ENCODE results near the gene TOMT. TPM values are rescaled to one million over a fixed set of nuclear protein-coding genes. Genes with fewer than 3 reads are reported as not detected.
"Not testable (repeated sequence)": the region's sequence is repeated elsewhere in the genome, so short reads cannot be mapped to it uniquely, and the experiment has no call there.

TOMT gene
- total RNA-seq, 1 experiment from 2014 or later, result not detected

DNA sequence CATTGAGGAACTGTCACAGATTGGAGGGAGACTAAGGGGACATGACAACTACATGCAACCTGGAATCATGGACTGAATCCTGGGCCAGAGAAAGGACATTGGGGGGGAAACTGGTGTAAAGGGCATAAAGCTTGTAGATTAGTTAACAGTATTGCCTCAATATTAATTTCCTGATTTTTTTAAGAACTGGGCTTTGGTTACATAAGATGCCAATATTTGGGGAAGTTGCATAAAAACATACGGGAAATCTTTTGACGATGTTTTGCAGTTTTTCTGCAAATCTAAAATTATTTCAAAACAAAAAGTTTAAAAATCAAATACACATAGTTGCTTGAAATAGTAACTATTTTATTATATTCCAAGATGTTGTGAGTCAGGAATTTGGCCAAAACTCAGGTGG lies 26.9 kb downstream of the TOMT start:
- Mint-ChIP-seq H3K27ac (no peak overlapping the region), H3K4me1 (no peaks in the 10 kb centered on the region), H3K27me3 (ENCODE audit: low read depth) (peaks cover 53% of the 10 kb centered on the region), H3K36me3 (peaks cover 18% of the 10 kb centered on the region), H3K9me3 (peaks cover 27% of the 10 kb centered on the region), H3K4me3 (no peak overlapping the region)
- TF ChIP-seq ZNF263 (CRISPR knock-in tag; IDR thresholded peaks at IDR 0.05; ENCODE audit: low read depth) (no peak), ZNF232 (CRISPR knock-in tag; IDR thresholded peaks at IDR 0.05) (no peak), TEAD1 (CRISPR knock-in tag; IDR thresholded peaks at IDR 0.05) (no peak), ZNF671 (CRISPR knock-in tag; IDR thresholded peaks at IDR 0.05) (no peak), ZNF416 (CRISPR knock-in tag; IDR thresholded peaks at IDR 0.05) (no peak)
- TF ChIP-seq, protein P1, sequence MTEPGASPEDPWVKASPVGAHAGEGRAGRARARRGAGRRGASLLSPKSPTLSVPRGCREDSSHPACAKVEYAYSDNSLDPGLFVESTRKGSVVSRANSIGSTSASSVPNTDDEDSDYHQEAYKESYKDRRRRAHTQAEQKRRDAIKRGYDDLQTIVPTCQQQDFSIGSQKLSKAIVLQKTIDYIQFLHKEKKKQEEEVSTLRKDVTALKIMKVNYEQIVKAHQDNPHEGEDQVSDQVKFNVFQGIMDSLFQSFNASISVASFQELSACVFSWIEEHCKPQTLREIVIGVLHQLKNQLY (CRISPR knock-in tag; IDR thresholded peaks at IDR 0.05), result no peak
- TF ChIP-seq, protein P2, sequence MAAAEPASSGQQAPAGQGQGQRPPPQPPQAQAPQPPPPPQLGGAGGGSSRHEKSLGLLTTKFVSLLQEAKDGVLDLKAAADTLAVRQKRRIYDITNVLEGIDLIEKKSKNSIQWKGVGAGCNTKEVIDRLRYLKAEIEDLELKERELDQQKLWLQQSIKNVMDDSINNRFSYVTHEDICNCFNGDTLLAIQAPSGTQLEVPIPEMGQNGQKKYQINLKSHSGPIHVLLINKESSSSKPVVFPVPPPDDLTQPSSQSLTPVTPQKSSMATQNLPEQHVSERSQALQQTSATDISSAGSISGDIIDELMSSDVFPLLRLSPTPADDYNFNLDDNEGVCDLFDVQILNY (CRISPR knock-in tag; IDR thresholded peaks at IDR 0.05), result no peak
- TF ChIP-seq, protein P3, sequence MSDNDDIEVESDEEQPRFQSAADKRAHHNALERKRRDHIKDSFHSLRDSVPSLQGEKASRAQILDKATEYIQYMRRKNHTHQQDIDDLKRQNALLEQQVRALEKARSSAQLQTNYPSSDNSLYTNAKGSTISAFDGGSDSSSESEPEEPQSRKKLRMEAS (CRISPR knock-in tag; IDR thresholded peaks at IDR 0.05), result no peak
- TF ChIP-seq, protein P4, sequence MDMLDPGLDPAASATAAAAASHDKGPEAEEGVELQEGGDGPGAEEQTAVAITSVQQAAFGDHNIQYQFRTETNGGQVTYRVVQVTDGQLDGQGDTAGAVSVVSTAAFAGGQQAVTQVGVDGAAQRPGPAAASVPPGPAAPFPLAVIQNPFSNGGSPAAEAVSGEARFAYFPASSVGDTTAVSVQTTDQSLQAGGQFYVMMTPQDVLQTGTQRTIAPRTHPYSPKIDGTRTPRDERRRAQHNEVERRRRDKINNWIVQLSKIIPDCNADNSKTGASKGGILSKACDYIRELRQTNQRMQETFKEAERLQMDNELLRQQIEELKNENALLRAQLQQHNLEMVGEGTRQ (CRISPR knock-in tag; IDR thresholded peaks at IDR 0.05), result no peak
- TF ChIP-seq, protein P5, sequence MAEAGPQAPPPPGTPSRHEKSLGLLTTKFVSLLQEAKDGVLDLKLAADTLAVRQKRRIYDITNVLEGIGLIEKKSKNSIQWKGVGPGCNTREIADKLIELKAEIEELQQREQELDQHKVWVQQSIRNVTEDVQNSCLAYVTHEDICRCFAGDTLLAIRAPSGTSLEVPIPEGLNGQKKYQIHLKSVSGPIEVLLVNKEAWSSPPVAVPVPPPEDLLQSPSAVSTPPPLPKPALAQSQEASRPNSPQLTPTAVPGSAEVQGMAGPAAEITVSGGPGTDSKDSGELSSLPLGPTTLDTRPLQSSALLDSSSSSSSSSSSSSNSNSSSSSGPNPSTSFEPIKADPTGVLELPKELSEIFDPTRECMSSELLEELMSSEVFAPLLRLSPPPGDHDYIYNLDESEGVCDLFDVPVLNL (CRISPR knock-in tag; IDR thresholded peaks at IDR 0.05; ENCODE audit: borderline replicate concordance, low read depth), result no peak
- TF ChIP-seq, protein P6, sequence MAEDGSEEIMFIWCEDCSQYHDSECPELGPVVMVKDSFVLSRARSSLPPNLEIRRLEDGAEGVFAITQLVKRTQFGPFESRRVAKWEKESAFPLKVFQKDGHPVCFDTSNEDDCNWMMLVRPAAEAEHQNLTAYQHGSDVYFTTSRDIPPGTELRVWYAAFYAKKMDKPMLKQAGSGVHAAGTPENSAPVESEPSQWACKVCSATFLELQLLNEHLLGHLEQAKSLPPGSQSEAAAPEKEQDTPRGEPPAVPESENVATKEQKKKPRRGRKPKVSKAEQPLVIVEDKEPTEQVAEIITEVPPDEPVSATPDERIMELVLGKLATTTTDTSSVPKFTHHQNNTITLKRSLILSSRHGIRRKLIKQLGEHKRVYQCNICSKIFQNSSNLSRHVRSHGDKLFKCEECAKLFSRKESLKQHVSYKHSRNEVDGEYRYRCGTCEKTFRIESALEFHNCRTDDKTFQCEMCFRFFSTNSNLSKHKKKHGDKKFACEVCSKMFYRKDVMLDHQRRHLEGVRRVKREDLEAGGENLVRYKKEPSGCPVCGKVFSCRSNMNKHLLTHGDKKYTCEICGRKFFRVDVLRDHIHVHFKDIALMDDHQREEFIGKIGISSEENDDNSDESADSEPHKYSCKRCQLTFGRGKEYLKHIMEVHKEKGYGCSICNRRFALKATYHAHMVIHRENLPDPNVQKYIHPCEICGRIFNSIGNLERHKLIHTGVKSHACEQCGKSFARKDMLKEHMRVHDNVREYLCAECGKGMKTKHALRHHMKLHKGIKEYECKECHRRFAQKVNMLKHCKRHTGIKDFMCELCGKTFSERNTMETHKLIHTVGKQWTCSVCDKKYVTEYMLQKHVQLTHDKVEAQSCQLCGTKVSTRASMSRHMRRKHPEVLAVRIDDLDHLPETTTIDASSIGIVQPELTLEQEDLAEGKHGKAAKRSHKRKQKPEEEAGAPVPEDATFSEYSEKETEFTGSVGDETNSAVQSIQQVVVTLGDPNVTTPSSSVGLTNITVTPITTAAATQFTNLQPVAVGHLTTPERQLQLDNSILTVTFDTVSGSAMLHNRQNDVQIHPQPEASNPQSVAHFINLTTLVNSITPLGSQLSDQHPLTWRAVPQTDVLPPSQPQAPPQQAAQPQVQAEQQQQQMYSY (CRISPR knock-in tag; IDR thresholded peaks at IDR 0.05), result no peak
- DNase-seq (ENCODE audit: low spot score) (no peak), ATAC-seq (no peak)
- ChIA-PET CTCF (no interaction called here), POLR2A (no interaction called here)

DNA sequence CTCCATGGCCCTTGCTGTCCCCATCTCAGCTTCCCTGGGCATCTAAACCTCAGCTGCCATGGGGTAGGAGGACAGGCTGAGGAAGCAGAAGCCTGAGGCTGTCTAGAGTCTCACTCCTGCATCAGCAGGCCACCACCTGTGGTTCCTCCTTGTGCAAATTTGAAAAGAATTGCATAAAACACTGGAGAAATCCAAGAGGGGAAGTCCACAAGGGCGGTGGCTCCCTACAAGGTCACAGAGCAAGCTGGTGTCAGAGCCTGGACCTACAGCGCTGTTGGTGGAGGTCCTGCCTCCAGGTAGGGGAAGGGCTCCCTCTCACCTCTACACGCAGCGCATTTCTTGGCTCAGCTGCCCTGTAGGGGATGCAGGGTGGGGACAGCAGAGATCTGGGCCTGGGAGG lies 29.7 kb downstream of the TOMT start, which contains the start of gene FOLR3:
Gene FOLR3 (plus strand): TSS at position 253 of the 400 bp plus-strand sequence. CDS start 228 bp downstream, outside the sequence.
- H3K36me3 Mint-ChIP-seq; H3K4me1 Mint-ChIP-seq; CTCF ChIA-PET; H3K4me3 Mint-ChIP-seq; H3K27ac Mint-ChIP-seq; DNase-seq (ENCODE audit: low spot score); POLR2A ChIA-PET; ATAC-seq; H3K9me3 Mint-ChIP-seq: not testable (repeated sequence)
- peaks cover 40% of the 10 kb centered on the region for H3K27me3 Mint-ChIP-seq (ENCODE audit: low read depth)

DNA sequence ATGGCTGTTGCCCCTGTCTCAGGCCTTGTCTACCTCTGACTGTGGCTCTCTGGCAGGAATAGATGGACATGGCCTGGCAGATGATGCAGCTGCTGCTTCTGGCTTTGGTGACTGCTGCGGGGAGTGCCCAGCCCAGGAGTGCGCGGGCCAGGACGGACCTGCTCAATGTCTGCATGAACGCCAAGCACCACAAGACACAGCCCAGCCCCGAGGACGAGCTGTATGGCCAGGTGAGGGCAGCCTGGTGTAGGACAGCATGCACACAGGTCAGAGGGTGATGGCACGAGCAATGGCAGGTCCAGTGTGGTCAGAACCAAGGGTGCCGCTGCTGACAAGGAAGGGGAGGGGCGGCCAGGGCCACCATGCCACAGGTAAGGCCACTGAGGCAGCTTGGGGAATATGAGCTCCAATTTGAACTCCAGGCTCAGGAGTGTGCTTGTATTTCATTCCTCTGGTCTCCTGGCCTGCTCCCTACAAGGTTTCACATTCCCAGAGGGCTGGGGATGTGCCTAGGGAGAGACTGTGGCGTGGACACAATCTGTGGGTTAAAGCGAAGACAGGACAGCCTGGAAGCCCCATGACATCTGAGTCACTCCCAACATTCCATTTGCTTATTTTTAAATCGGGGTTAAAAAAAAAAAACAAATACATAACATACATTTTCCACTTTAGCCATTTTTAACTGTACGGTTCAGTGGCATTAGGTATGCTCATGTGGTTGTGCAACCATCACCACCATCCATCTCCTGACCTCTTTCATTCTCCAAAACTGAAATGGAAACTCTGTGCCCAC lies 30.4 kb downstream of the TOMT start:
- TF ChIP-seq SMAD4 (CRISPR knock-in tag; IDR thresholded peaks at IDR 0.05), result no peak
- no peak for TF ChIP-seq NR3C1 (CRISPR knock-in tag; conservative IDR thresholded peaks at IDR 0.05; ENCODE audit: low read depth)
- no peaks in the 10 kb centered on the region for H3K36me3 Mint-ChIP-seq
- ChIA-PET CTCF (interaction anchor here (1.2 kb wide), 1 partner anchor 111 kb away, joined by 3 read pairs; no protein-coding TSS in a partner anchor), POLR2A (no interaction called here)
- DNase-seq (ENCODE audit: low spot score) (no peak), ATAC-seq (no peak)
- no peak overlapping the region for H3K27ac Mint-ChIP-seq
- H3K27me3 Mint-ChIP-seq (ENCODE audit: low read depth), result peaks cover 36% of the 10 kb centered on the region
- no peak overlapping the region for H3K4me3 Mint-ChIP-seq
- no peaks in the 10 kb centered on the region for H3K4me1 Mint-ChIP-seq
- H3K9me3 Mint-ChIP-seq, result no peaks in the 10 kb centered on the region; the same call in 1 of the 2 replicates
